Measurements from ENCODE around the gene ARAP3. TPM values are rescaled to one million over a fixed set of nuclear protein-coding genes. Genes with fewer than 3 reads are reported as not detected.

Gene ARAP3
- total and polyA plus RNA-seq, 3 donors from 2014 or later = 4.0 to 4.8 (median 4.1) TPM

DNA sequence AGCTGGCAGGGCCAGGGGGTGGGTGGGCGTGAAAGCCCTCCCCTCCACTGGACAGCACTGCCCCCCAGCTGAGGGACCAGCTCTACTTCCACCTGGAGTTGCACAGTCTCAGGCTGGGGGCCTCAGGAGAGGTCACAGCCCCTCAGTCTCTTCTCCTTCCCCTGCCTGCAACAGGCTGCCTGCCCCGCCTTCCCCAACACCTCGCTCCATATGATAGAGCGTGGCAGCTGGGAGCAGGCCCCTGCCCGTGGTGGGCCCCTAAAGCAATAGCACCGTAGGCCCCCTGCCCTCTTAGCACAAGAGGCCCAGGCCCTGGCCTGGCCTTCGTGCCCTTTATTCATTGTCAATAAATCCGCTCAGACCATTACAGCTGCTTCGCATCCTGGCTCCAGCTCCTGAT, 41.3 kb downstream of the ARAP3 start:
- intact Hi-C loops (cut with DNase I; ENCODE audit: low total_unique reads) = no loop called here
- no peak for DNase-seq
- Histone ChIP-seq H3K36me3 (ENCODE audit: low read depth, missing control alignments) (no peaks in the 10 kb centered on the region), H3K27ac (no peak overlapping the region), H3K4me1 (peaks cover 9% of the 10 kb centered on the region), H3K4me3 (no peak overlapping the region), H3K9me3 (no peaks in the 10 kb centered on the region), H3K27me3 (no peaks in the 10 kb centered on the region)
- WGBS, 2 donors = 85% methylated on average over 8 to 9 of the region's 9 CpGs
- TF ChIP-seq POLR2A (IDR thresholded peaks at IDR 0.05) = no peak
- TF ChIP-seq, protein P1, sequence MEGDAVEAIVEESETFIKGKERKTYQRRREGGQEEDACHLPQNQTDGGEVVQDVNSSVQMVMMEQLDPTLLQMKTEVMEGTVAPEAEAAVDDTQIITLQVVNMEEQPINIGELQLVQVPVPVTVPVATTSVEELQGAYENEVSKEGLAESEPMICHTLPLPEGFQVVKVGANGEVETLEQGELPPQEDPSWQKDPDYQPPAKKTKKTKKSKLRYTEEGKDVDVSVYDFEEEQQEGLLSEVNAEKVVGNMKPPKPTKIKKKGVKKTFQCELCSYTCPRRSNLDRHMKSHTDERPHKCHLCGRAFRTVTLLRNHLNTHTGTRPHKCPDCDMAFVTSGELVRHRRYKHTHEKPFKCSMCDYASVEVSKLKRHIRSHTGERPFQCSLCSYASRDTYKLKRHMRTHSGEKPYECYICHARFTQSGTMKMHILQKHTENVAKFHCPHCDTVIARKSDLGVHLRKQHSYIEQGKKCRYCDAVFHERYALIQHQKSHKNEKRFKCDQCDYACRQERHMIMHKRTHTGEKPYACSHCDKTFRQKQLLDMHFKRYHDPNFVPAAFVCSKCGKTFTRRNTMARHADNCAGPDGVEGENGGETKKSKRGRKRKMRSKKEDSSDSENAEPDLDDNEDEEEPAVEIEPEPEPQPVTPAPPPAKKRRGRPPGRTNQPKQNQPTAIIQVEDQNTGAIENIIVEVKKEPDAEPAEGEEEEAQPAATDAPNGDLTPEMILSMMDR (IDR thresholded peaks at IDR 0.05) = no peak

DNA sequence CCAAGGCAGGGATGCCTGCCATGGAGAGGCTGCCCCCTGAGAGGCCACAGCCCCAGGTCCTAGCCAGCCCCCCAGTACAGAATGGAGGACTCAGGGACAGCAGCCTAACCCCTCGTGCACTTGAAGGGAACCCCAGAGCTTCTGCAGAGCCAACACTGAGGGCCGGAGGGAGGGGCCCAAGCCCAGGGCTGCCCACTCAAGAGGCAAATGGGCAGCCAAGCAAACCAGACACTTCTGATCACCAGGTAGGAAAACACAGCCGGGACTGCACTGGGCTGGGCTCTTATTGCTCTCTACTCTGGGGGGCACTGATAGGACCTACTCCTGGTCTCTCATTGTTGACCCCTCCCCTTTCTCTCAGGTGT, 42.0 kb downstream of the ARAP3 start:
- WGBS, 2 donors = 88% methylated on average over 3 of the region's 3 CpGs; no CpG with 5 or more reads in 1 of the 2 donors
- no peaks in the 10 kb centered on the region for H3K9me3 ChIP-seq
- no peak overlapping the region for H3K27ac ChIP-seq
- no peak for DNase-seq
- intact Hi-C loops (cut with DNase I; ENCODE audit: low total_unique reads) = no loop called here
- no peaks in the 10 kb centered on the region for H3K27me3 ChIP-seq
- H3K4me1 ChIP-seq = peaks cover 10% of the 10 kb centered on the region
- TF ChIP-seq, protein P1 (IDR thresholded peaks at IDR 0.05) = no peak
- TF ChIP-seq POLR2A (IDR thresholded peaks at IDR 0.05) = no peak
- no peak overlapping the region for H3K4me3 ChIP-seq
- H3K36me3 ChIP-seq (ENCODE audit: low read depth, missing control alignments) = no peaks in the 10 kb centered on the region

DNA sequence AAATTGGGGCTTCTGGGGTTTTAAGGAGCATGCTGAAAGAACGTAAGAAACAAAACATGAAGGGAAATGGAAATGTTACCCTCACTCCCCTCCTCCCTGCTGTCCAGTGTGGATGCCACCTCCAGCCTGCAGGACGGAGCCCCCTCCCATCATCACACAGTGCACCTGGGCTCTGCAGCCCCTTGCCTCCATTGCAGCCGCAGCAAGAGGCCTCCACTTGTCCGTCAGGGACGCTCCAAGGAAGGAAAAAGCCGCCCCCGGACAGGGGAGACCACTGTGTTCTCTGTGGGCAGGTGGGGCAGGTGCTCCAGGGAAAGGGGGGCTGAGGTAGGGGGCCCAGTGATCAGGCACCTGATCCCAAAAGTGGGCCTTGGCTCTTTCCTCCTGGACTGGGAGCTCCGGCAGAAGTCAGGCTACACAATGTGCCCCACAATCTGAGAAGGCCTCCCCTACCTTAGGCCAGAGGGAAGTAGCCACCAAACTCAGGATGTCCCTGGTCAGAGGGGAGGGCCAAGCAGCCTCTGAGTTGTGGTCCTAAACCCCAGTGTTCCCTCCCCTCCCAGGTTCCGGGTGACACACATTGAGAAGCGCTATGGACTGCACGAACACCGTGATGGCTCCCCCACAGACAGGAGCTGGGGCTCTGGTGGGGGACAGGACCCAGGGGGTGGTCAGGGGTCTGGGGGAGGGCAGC, 42.5 kb downstream of the ARAP3 start:
- Histone ChIP-seq H3K27me3 (no peaks in the 10 kb centered on the region), H3K9me3 (no peaks in the 10 kb centered on the region), H3K36me3 (ENCODE audit: low read depth, missing control alignments) (no peaks in the 10 kb centered on the region), H3K4me1 (peaks cover 10% of the 10 kb centered on the region), H3K4me3 (no peak overlapping the region), H3K27ac (no peak overlapping the region)
- TF ChIP-seq POLR2A (IDR thresholded peaks at IDR 0.05) = no peak
- TF ChIP-seq, protein P1 (IDR thresholded peaks at IDR 0.05) = no peak
- no peak for DNase-seq
- 81 to 93% methylated on average over 7 to 12 of the region's 12 CpGs for WGBS, 2 donors
- intact Hi-C loops (cut with DNase I; ENCODE audit: low total_unique reads) = no loop called here

DNA sequence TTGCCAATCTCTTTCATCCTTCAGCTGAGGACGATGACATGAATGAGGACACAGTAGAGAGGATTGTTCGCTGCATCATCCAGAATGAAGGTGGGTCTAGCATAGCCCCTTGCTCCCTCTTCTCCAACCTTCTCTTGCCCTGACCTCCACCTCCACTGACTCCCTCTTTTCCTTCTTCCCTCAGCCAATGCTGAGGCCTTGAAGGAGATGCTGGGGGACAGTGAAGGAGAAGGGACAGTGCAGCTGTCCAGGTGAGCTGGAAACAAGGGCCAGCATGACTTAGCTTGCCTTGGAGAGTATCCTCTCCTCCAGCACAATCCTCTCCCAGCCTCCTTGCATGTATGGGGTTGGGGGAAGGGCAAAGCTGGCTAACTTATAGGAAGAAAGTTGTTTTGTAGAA, 43.3 kb downstream of the ARAP3 start:
- Histone ChIP-seq H3K36me3 (ENCODE audit: low read depth, missing control alignments) (no peaks in the 10 kb centered on the region), H3K4me3 (no peak overlapping the region), H3K4me1 (peaks cover 10% of the 10 kb centered on the region), H3K9me3 (no peaks in the 10 kb centered on the region), H3K27ac (no peak overlapping the region), H3K27me3 (no peaks in the 10 kb centered on the region)
- no peak for DNase-seq
- intact Hi-C loops (cut with DNase I; ENCODE audit: low total_unique reads) = no loop called here
- 74 to 93% methylated on average over 2 of the region's 2 CpGs for WGBS, 2 donors
- TF ChIP-seq, protein P1 (IDR thresholded peaks at IDR 0.05) = no peak
- TF ChIP-seq POLR2A (IDR thresholded peaks at IDR 0.05) = no peak

All from testis (tissue), 3 donors.